Stimulated activated CD4-positive, alpha-beta T cell treated with anti-CD3 and anti-CD28 coated beads, Interleukin-2, amount 100 ng/mL, for 48 hours (primary cell): ENCODE measurements around the gene FCRLB.
"Not testable (repeated sequence)": the region's sequence is repeated elsewhere in the genome, so short reads cannot be mapped to it uniquely, and the experiment has no call there.

Experiments used
- DNase-seq, 2 donors: peaks; one replicate each; pipeline ENCODE4 v3.0.0-alpha.2; 2020

Gene FCRLB

DNA sequence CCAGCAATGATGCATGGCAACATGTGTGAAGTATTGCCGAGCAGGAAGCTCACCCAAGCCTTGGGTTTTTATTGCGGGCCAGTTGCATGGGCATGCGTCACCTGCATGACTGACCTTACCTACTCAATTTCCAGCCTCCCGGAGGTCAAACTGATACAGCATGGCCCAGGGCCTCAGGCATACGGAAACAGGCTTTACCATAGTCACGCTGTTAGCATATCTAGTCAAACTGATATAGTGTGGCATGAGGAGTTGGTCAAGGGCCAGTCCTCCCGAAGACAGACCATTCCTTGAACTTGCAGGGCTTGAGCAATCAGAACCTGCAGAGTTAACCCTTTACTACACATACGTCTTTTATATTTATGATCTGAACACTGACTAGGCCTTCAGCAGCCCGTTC, 21.9 kb downstream of the FCRLB start:
- no peak for DNase-seq

DNA sequence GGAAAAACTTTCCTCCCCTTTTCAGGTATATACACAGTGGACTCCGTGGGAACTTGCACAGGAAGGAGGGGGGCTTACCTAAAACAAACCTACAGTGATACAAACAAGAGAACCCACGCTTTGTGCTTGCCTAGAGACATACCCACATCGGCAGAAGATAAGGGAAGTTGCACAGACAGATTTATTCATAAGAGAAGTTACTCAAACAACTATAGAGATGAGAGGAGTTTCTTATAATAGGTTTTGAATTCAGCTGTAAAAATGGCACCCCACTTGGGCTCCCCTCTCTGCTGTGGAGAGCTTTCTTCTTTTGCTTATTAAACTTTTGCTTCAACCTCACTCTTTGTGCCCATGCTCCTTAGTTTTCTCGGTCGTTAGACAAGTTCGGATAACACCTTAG, 26.5 kb downstream of the FCRLB start:
- no peak for DNase-seq

DNA sequence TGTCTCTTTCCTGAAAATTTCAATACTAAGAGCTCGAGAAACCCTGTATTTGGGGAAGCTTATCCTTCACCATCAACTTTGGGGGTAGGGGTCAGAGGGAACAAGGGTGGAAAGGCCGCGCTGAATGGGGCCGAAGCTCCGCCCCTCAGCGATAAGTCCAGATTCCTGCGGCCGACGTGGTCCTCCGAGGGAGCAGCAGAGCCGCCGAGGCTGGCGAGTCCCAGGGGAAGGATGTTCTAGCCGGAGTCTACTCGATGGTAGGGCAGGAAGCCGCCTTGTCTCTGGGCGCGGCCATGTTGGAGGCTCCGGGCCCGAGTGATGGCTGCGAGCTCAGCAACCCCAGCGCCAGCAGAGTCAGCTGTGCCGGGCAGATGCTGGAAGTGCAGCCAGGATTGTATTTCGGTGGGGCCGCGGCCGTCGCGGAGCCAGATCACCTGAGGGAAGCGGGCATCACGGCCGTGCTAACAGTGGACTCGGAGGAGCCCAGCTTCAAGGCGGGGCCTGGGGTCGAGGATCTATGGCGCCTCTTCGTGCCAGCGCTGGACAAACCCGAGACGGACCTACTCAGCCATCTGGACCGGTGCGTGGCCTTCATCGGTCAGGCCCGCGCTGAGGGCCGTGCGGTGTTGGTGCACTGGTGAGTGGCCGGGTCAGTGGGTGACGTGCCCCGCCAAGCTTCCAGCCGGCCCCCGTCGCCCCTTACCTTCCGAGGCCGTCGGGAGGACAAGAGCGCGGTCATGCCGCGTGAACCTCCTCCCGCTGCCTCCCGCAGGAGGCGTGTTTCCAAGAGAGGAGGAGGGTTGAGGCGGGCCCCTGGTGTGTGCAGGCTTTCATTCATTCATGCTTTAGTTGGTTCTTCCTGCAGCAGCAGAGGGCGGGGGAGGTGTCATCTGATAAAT, 28.4 kb downstream of the FCRLB start, which contains the start of gene DUSP12:
TSS of gene DUSP12 (plus strand) at position 278 of the 899 bp plus-strand sequence. CDS start at position 294, 16 bp downstream.
- peak; percentile 80 to 85 for DNase-seq

DNA sequence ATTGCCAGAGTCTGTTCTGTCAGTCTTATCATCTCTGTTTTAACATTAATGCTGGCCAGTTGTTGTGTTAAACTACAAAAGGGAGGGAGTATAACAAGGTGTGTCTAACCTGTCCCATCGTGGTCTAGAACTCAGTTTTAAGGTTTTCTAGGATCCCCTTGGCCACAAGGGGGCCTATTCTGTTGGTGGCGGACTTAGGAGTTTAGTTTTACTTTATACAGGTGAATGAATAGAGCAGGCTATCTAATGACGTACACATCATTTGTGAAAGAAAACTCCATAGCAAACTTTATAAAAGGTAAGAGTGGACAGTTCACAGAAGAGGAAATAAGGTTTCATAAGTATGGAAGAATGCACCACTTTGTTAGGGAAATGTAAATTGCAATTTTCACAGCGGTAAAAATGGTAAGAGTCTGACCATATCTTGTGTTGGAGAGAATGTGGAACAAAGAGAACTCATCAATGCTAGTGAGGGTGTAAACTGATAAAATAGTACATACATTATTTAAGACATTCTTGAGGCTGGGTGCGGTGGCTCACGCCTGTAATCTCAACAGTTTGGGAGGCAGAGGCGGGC, 42.3 kb downstream of the FCRLB start:
- DNase-seq = no peak

DNA sequence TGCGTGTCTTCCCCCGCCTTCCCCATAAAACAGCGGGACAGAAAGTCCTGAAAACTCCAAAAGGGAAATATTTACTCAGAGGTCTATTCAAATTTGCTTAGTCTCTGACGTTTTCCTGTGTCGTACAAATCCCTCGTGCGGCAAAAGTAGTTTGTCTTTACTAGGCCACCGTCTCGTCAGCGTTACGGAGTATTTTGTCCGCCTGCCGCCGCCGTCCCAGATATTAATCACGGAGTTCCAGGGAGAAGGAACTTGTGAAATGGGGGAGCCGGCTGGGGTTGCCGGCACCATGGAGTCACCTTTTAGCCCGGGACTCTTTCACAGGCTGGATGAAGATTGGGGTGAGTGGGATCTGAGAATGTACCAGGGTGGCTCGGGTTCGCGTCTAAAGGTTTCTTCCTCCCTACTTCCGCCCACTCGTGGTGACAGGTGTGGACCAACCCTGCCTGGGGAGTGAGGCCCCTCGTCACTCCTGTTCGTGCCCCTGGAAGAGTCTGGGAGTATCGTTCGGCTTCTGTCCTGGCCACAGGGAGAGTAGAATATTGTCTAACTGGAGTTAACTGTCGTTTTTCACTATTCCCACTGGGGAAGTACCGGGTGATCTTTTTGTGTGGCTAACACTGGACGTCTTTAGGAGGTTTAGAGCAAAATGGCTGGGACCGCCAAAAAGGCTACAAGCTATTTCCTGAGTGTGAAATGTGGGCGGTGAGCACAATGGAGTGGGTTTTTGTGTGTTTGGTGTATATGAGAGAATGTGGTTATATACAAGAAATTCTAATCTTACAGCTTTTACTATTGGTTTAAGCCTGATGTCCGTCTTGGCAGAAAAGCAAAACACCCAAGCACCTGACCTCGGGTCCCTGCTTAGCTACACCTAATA, 45.0 kb downstream of the FCRLB start, which contains the start of gene ATF6:
TSS of gene ATF6 (plus strand) at position 219 of the 880 bp plus-strand sequence. CDS start at position 260, 41 bp downstream.
- DNase-seq = peak; percentile 70

DNA sequence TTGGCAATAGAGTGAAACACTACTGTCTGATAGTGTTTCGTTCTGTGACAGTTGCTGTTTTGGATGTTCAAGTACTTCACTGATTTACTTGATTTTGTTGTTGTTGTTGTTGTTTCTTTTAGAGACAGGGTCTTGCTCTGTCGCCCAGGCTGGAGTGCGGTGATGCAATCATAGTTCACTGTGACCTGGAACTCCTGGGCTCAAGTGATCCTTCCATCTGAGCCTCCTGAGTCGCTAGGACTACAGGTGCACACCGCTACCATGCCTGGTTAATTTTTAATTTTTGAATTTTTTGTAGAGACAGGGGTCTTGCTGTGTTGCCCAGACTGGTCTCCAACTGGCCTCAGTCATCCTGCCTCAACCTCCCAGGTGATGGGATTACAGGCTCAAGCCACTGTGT, 47.1 kb downstream of the FCRLB start:
- DNase-seq = no peak

DNA sequence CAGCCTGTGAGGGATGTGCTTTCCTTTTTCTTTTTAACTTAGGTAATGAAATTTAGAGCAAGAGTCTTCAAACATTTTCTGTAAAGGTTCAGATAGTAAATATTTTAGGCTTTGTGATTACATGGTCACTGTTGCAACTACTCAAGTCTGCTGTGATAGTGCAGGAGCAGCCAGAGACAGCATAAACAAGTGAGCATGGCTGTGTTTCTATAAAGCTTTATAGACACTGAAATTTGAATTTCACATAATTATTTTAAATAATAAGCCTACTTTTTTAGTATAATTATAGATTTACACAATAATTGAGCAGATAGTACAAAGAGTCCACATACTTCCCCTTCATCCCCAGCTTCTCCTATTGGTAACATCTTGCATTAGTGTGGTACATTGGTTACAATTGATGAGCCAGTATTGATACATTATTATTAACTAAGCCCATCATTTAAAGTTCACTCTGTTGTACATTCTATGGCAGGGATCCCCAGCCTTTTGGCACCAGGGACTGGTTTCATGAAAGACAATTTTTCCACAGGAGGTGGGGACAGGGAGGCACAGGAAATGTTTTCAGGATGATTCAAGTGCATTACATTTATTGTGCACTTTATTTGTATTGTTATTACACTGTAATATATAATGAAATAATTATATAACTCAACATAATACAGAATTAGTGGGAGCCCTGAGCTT, 47.8 kb downstream of the FCRLB start:
- DNase-seq = no peak

DNA sequence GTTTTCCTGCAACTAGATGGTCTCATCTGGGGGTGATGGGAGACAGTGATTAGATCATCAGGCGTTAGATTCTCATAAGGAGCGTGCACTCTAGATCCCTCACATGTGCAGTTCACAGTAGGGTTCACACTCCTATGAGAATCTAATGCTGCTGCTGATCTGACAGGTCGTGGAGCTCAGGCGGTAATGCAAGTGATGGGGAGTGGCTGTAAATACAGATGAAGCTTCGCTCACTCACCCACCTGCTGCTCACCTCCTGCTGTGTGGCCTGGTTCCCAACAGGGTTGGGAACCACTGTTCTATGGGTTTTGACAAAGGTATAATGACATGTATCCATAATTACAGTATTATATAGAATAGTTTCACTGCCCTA, 48.3 kb downstream of the FCRLB start:
- DNase-seq = not testable (repeated sequence)

DNA sequence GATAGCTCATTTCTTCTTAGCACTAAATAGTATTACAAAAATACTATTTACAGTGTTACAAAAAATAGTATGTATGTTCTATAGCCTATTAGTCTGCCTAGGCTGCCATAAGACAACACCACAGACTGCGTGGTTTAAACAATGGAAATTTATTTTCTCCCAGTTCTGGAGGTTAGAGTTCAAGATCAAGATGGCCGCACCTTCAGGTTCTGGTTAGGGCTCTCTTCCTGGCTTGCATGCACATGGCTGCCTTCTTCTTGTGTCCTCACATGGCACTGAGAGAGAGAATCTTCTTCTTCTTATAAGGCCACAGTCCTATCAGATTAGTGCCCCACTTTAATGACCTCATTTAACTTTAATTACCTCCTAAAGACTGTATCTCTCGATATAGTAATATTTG, 48.9 kb downstream of the FCRLB start:
- no peak for DNase-seq

DNA sequence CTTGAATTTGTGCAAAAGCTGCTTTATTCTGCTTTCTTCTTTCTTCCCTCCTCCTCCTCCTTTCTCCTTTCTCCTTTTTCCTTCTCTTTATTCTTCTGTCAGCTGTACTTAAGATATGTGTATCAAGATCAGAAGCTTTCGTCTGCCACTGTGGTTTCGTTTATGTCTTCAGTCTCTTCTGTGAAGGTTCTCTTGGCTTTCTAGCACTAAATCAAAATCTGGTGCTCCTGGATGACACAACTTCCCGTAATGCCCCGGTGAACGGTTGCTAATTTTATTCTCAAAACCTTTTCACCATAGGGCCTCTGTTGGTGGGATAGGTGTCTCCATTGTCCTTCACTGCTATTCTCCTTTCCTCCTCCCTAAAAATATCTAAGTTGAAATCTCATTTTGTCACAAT, 49.8 kb downstream of the FCRLB start:
- no peak for DNase-seq

DNA sequence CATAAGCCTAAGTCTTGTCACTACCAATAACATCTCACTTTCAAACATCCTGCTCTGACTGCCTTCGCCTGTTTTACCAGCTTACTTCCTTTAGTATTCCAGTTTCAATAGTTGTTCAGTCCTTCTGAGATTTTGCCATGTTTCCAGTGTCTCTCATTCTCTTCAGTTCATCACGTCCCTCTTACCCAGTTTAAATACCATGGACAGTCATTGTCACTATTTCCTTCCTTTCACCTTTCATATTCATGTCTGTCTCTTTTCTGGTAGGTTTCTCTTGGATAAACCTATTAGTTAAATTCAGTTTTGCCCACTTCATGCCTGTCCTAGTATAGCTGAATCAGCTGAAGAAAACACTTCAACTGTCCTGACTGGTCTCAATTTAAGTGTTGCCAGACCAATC, 50.6 kb downstream of the FCRLB start:
- DNase-seq = no peak

DNA sequence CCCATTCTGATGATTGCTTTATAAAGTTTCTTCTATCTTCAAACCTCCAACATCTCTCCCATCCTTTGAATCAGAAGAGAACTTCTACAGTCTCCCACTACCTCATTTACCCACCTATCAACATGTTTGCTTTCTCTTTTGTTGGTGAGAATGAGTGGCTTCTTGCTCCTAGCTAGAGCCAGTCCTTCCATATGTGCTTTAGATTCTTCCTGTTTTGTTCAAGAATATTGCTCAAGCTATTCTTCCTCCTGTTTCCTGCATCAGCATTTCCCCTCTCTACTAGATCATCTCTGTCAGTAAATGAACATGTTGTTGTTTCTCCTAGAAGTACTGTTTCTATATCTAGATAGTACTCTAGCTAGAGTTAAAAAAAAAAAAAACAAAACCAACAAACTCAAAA, 51.1 kb downstream of the FCRLB start:
- DNase-seq = no peak

DNA sequence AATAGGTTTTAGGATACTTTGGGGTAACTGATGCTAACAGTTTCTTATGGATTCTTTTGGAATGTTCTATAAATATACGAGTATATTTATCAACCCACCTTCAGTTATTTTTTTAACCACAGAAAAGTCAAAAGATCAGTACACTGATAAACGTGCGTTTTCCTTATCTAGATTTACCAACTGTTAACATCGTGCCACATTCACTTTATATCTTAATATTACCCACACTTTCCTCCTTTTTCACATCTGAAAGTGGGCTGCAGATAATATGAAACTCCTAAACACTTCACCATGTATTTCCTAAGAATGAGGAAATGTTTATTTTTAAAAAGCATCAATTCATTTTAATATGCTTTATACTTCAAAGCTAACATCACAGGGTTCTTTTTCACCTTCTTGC, 52.4 kb downstream of the FCRLB start:
- DNase-seq = no peak

DNA sequence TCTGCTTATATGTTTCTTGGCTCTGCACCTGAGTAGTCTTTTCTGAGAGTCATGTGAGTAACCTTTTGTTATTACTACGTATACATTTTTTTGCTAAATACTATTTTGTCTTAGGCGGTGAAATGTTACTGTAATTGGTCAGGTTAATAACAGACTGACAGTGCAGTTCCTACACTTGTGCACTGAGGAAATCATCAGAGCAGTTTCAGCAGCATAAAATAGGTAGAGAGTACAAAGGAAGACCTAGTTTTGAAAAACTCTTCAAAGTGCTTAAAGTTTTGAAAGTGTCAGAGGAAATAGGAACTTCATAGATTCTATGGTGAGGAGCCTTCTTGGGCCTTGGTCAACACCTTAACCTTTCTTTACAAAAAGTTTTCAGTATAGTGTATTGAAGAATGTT, 55.9 kb downstream of the FCRLB start:
- DNase-seq = no peak
